ENCODE results near the gene ZSWIM2. TPM values are rescaled to one million over a fixed set of nuclear protein-coding genes. Genes with fewer than 3 reads are reported as not detected.

Gene ZSWIM2
- total and polyA plus RNA-seq, 2 experiments from 2014 or later = not detected

- H3K4me1 Mint-ChIP-seq = no peaks in the 10 kb centered on the region
- no peak overlapping the region; the same call in 1 of the 2 replicates for H3K27ac Mint-ChIP-seq
- H3K4me3 ChIP-seq = no peak overlapping the region
- DNase-seq (ENCODE audit: low spot score) (no peak), ATAC-seq (no peak)
- H3K9me2 ChIP-seq (ENCODE audit: insufficient read depth) = no peaks in the 10 kb centered on the region; the same call in 1 of the 2 replicates
- H3K4me2 ChIP-seq = no peak overlapping the region
- no peaks in the 10 kb centered on the region for H3K4me1 ChIP-seq (ENCODE audit: insufficient read depth)
- H3K4me3 Mint-ChIP-seq = no peak overlapping the region
- H3K79me2 ChIP-seq (replicated peaks; ENCODE audit: insufficient read depth) = no peaks in the 10 kb centered on the region
- H3K36me3 ChIP-seq (ENCODE audit: insufficient read depth) = no peaks in the 10 kb centered on the region
- no peak for TF ChIP-seq CTCF (conservative IDR thresholded peaks at IDR 0.05; ENCODE audit: low read depth in 2 of 2)
- no peak for TF ChIP-seq EZH2 (IDR thresholded peaks at IDR 0.05; ENCODE audit: low read depth, unreplicated experiment)
- no peak for TF ChIP-seq EZH2phosphoT487 (IDR thresholded peaks at IDR 0.05; ENCODE audit: unreplicated experiment)
- no peak for TF ChIP-seq ZNF114 (CRISPR knock-in tag; IDR thresholded peaks at IDR 0.05)
- TF ChIP-seq NANOG (IDR thresholded peaks at IDR 0.05; ENCODE audit: borderline replicate concordance) = no peak
- no peak for TF ChIP-seq CREB1 (CRISPR knock-in tag; IDR thresholded peaks at IDR 0.05; ENCODE audit: low read depth)
- TF ChIP-seq POLR2AphosphoS5 (IDR thresholded peaks at IDR 0.05; ENCODE audit: low read depth) = no peak
- no peak for TF ChIP-seq ZNF462 (CRISPR knock-in tag; IDR thresholded peaks at IDR 0.05)
- no peak for TF ChIP-seq STAT1 (IDR thresholded peaks at IDR 0.05; ENCODE audit: unreplicated experiment)
- no peak for TF ChIP-seq ZNF331 (CRISPR knock-in tag; IDR thresholded peaks at IDR 0.05; ENCODE audit: low read depth)
- no peak for TF ChIP-seq REST (IDR thresholded peaks at IDR 0.05; ENCODE audit: unreplicated experiment)
- no peak for TF ChIP-seq ETS1 (IDR thresholded peaks at IDR 0.05)
- no peak for TF ChIP-seq JUNB (IDR thresholded peaks at IDR 0.05; ENCODE audit: unreplicated experiment)
- no peaks in the 10 kb centered on the region for H3K36me3 Mint-ChIP-seq (ENCODE audit: low read depth)
- H4K20me1 ChIP-seq (replicated peaks; ENCODE audit: insufficient read depth) = no peaks in the 10 kb centered on the region
- H3K9me3 Mint-ChIP-seq = no peaks in the 10 kb centered on the region
- H3K27me3 Mint-ChIP-seq (ENCODE audit: insufficient read depth, low read depth, poor library complexity) = no peaks in the 10 kb centered on the region
- no peak overlapping the region for H2AFZ ChIP-seq
- H3K27me3 ChIP-seq (ENCODE audit: insufficient read depth) = no peaks in the 10 kb centered on the region
- no peak overlapping the region for H3K27ac ChIP-seq (ENCODE audit: low read depth)
- H3F3A ChIP-seq (replicated peaks; ENCODE audit: low read depth) = no peaks in the 10 kb centered on the region
These were observed 19.4 kb upstream of the ZSWIM2 start for GRCh38 chr2:186868344-186868743.
